Osteocyte (in vitro differentiated cells): Measurements from ENCODE around the gene EXOC3L2. TPM values are rescaled to one million over a fixed set of nuclear protein-coding genes. Genes with fewer than 3 reads are reported as not detected.
A peak's percentile ranks its signal among the peaks of the same experiment; 100 is the strongest.

ENCODE experiments used
- DNase-seq: peaks from one replicate; pipeline ENCODE4 v3.0.0; 2021; ENCODE audit warnings: mixed read lengths; ENCODE audit not compliant: unreplicated experiment; ENCODE audit errors: extremely low spot score
- H3K27ac Mint-ChIP-seq: one replicate; pipeline ENCODE4 v1.8.0; 2021; ENCODE audit warnings: mild to moderate bottlenecking, mixed read lengths; ENCODE audit not compliant: unreplicated experiment
- H3K27me3 Mint-ChIP-seq: one replicate; pipeline ENCODE4 v1.8.0; 2021; ENCODE audit warnings: mixed read lengths; ENCODE audit not compliant: unreplicated experiment
- H3K36me3 Mint-ChIP-seq: one replicate; pipeline ENCODE4 v1.8.0; 2021; ENCODE audit warnings: mixed read lengths; ENCODE audit not compliant: unreplicated experiment
- H3K4me1 Mint-ChIP-seq: one replicate; pipeline ENCODE4 v1.8.0; 2021; ENCODE audit warnings: mixed read lengths; ENCODE audit not compliant: unreplicated experiment
- H3K4me3 Mint-ChIP-seq: one replicate; pipeline ENCODE4 v1.8.0; 2021; ENCODE audit warnings: mild to moderate bottlenecking, moderate library complexity, mixed read lengths; ENCODE audit not compliant: unreplicated experiment
- H3K9me3 Mint-ChIP-seq: one replicate; pipeline ENCODE4 v1.8.0; 2021; ENCODE audit warnings: mixed read lengths; ENCODE audit not compliant: unreplicated experiment
- total RNA-seq: library from RNA; stranded (reverse); gene quantifications from 2 replicates; pipeline ENCODE4 v1.2.1, GENCODE V29; 2021
- TF ChIP-seq, protein P1 (sequence below): fragments of 200-600 bp; sonication (generic); IDR thresholded peaks from 2 replicates; pipeline ENCODE4 v1.5.0; 2021; ENCODE audit warnings: antibody characterized with exemption, mild to moderate bottlenecking, moderate library complexity

EXOC3L2 gene
- total RNA-seq, 1 donor from 2014 or later, result 11.1 TPM

- TF ChIP-seq, protein P1, sequence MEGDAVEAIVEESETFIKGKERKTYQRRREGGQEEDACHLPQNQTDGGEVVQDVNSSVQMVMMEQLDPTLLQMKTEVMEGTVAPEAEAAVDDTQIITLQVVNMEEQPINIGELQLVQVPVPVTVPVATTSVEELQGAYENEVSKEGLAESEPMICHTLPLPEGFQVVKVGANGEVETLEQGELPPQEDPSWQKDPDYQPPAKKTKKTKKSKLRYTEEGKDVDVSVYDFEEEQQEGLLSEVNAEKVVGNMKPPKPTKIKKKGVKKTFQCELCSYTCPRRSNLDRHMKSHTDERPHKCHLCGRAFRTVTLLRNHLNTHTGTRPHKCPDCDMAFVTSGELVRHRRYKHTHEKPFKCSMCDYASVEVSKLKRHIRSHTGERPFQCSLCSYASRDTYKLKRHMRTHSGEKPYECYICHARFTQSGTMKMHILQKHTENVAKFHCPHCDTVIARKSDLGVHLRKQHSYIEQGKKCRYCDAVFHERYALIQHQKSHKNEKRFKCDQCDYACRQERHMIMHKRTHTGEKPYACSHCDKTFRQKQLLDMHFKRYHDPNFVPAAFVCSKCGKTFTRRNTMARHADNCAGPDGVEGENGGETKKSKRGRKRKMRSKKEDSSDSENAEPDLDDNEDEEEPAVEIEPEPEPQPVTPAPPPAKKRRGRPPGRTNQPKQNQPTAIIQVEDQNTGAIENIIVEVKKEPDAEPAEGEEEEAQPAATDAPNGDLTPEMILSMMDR, result no peak
- Mint-ChIP-seq H3K27me3 (no peaks in the 10 kb centered on the region), H3K9me3 (no peaks in the 10 kb centered on the region), H3K27ac (peak overlapping the region; percentile 80), H3K4me1 (peaks cover 10% of the 10 kb centered on the region), H3K36me3 (peaks cover 7% of the 10 kb centered on the region), H3K4me3 (no peak overlapping the region)
- DNase-seq, result no peak
Observed at GRCh38 chr19:45195764-45196163, 49.4 kb downstream of the EXOC3L2 start.

DNA sequence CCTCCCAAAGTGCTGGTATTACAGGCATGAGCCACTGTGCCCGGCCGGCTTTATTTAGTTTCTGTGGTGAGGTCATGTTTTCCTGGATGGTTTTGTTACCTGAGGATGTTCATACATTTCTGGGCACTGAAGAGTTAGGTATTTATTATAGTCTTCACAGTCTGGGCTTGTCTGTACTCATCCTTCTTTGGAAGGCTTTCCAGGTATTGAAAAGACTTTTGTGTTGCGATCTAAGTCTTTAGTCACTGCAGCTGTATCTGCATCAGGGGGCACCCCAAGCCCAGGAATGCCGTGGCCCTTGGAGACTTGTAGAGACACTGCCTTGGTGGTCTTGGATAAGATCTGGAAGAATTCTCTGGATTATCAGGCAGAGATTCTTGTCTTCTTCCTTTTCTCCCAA lies 53.8 kb downstream of the EXOC3L2 start:
- H3K4me1 Mint-ChIP-seq, result peaks cover 16% of the 10 kb centered on the region
- H3K4me3 Mint-ChIP-seq, result no peak overlapping the region
- H3K36me3 Mint-ChIP-seq, result peaks cover 17% of the 10 kb centered on the region
- no peak overlapping the region for H3K27ac Mint-ChIP-seq
- TF ChIP-seq, protein P1, result no peak
- no peaks in the 10 kb centered on the region for H3K27me3 Mint-ChIP-seq
- no peak for DNase-seq
- H3K9me3 Mint-ChIP-seq, result peaks cover 5% of the 10 kb centered on the region

DNA sequence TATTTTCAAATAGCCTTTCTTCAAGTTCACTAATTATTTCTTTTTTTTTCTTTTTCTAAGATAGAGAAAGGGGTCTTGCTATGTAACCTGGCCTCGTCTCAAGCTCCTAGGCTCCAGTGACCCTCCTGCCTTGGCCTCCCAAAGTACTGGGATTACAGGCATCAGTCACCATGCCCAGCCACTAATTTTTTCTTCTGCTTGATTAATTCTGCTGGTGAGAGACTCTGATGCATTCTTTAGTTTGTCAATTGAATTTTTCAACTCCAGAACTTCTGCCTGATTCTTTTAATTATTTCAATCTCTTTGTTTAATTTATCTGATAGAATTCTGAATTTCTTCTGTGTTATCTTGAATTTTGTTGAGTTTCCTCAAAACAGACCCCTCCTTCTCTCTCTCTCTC lies 55.2 kb downstream of the EXOC3L2 start:
- TF ChIP-seq, protein P1, result no peak
- no peak overlapping the region for H3K27ac Mint-ChIP-seq
- no peak for DNase-seq
- no peaks in the 10 kb centered on the region for H3K27me3 Mint-ChIP-seq
- H3K4me1 Mint-ChIP-seq, result peaks cover 12% of the 10 kb centered on the region
- peaks cover 5% of the 10 kb centered on the region for H3K9me3 Mint-ChIP-seq
- no peak overlapping the region for H3K4me3 Mint-ChIP-seq
- peaks cover 17% of the 10 kb centered on the region for H3K36me3 Mint-ChIP-seq

- peaks cover 14% of the 10 kb centered on the region for H3K36me3 Mint-ChIP-seq
- H3K27me3 Mint-ChIP-seq, result no peaks in the 10 kb centered on the region
- no peak overlapping the region for H3K27ac Mint-ChIP-seq
Observed at GRCh38 chr19:45187421-45188100, 57.6 kb downstream of the EXOC3L2 start.

More at GRCh38 chr19:45187421-45188100, 57.6 kb downstream of the EXOC3L2 start:
- TF ChIP-seq, protein P1, result peak; percentile 49
- DNase-seq, result no peak
- H3K4me3 Mint-ChIP-seq, result no peak overlapping the region
- H3K9me3 Mint-ChIP-seq, result peaks cover 5% of the 10 kb centered on the region
- H3K4me1 Mint-ChIP-seq, result peaks cover 12% of the 10 kb centered on the region
